PC-3 (cell line): ENCODE measurements around the gene TCAP. TPM values are rescaled to one million over a fixed set of nuclear protein-coding genes. Genes with fewer than 3 reads are reported as not detected.
A peak's percentile ranks its signal among the peaks of the same experiment; 100 is the strongest.

ENCODE experiments used
- ATAC-seq: fragments of 200-7000 bp; cut with Tn5 transposase; 2 replicates; pipeline ENCODE4 v1.9.1; 2020; ENCODE audit warnings: mild to moderate bottlenecking, moderate library complexity
- BruUV-seq: library from RNA; stranded (reverse); fragments of 400-500 nt; replicated peaks from 2 replicates; lab custom pipeline; 2021; lab: Mats Ljungman, UMichigan
- CTCF ChIA-PET: fragments of 300-600 bp; sonication (Branson Sonifier 250); formaldehyde crosslinking; loops from one replicate; lab custom pipeline; 2022; ENCODE audit warnings: antibody characterized with exemption; lab: Charles Lee
- POLR2A ChIA-PET: fragments of 300-600 bp; sonication (Branson Sonifier 250); formaldehyde crosslinking; loops from one replicate; lab custom pipeline; 2022; ENCODE audit warnings: antibody characterized with exemption; ENCODE audit not compliant: unreplicated experiment; lab: Charles Lee
- DNase-seq: peaks from one replicate; pipeline ENCODE4 v3.0.0-alpha.2; 2015
- H2AFZ ChIP-seq: fragments of 300-600 bp; sonication (generic); 2 replicates; pipeline ENCODE4 v1.6.0; 2016; ENCODE audit warnings: antibody characterized with exemption, low read length
- H3F3A ChIP-seq: fragments of 300-600 bp; sonication (generic); one replicate; pipeline ENCODE4 v1.6.0; 2017; ENCODE audit warnings: antibody characterized with exemption, low read length, control low read depth, mild to moderate bottlenecking; ENCODE audit not compliant: unreplicated experiment
- H3K27ac ChIP-seq: fragments of 300-600 bp; sonication (generic); 2 replicates; pipeline ENCODE4 v1.5.1; 2016; ENCODE audit warnings: mild to moderate bottlenecking, low read length
- H3K27me3 ChIP-seq: fragments of 300-600 bp; sonication (generic); 2 replicates; pipeline ENCODE4 v1.6.1; 2016; ENCODE audit warnings: low read length, mixed read lengths
- H3K36me3 ChIP-seq: fragments of 300-600 bp; sonication (generic); 2 replicates; pipeline ENCODE4 v1.6.1; 2016; ENCODE audit warnings: low read depth, mixed run types, low read length, mixed read lengths
- H3K4me1 ChIP-seq: fragments of 300-600 bp; sonication (generic); 2 replicates; pipeline ENCODE4 v1.5.1; 2016; ENCODE audit warnings: low read length; ENCODE audit not compliant: insufficient read depth
- H3K4me2 ChIP-seq: fragments of 300-600 bp; sonication (generic); 2 replicates; pipeline ENCODE4 v1.6.0; 2016; ENCODE audit warnings: low read length
- H3K4me3 ChIP-seq: fragments of 300-600 bp; sonication (generic); 2 replicates; pipeline ENCODE4 v1.5.1; 2016; ENCODE audit warnings: mild to moderate bottlenecking, low read length, mixed read lengths
- H3K79me2 ChIP-seq: fragments of 300-600 bp; sonication (generic); 2 replicates; pipeline ENCODE4 v1.6.1; 2017; ENCODE audit warnings: low read length, mixed read lengths
- H3K9ac ChIP-seq: fragments of 300-600 bp; sonication (generic); 2 replicates; pipeline ENCODE4 v1.6.0; 2016; ENCODE audit warnings: mild to moderate bottlenecking, low read length
- H3K9me2 ChIP-seq: fragments of 300-600 bp; sonication (generic); replicated peaks from 2 replicates; pipeline ENCODE4 v1.6.1; 2016; ENCODE audit warnings: mixed run types, low read length, mixed read lengths
- H3K9me3 ChIP-seq: fragments of 300-600 bp; sonication (generic); 2 replicates; pipeline ENCODE4 v1.6.1; 2016; ENCODE audit warnings: low read length, mixed read lengths
- H4K20me1 ChIP-seq: fragments of 300-600 bp; sonication (generic); 2 replicates; pipeline ENCODE4 v1.6.1; 2016; ENCODE audit warnings: low read length, mixed read lengths
- CTCF ChIP-seq: fragments of 300-600 bp; sonication (generic); conservative IDR thresholded peaks from 2 replicates; pipeline ENCODE4 v1.5.1; 2017; ENCODE audit warnings: antibody characterized with exemption, low read depth, mild to moderate bottlenecking, low read length
- EZH2 ChIP-seq: fragments of 300-600 bp; sonication (generic); IDR thresholded peaks from one replicate; pipeline ENCODE4 v1.6.1; 2017; ENCODE audit warnings: antibody characterized with exemption, mild to moderate bottlenecking, low read length; ENCODE audit not compliant: unreplicated experiment
- EZH2phosphoT487 ChIP-seq: fragments of 300-600 bp; sonication (generic); IDR thresholded peaks from 2 replicates; pipeline ENCODE4 v1.6.1; 2018; ENCODE audit warnings: mild to moderate bottlenecking, antibody characterized with exemption, low read length, borderline replicate concordance
- intact Hi-C: fragments of 100-400 bp; cut with micrococcal nuclease; formaldehyde crosslinking; loops from 2 replicates; pipeline ENCODE4 v1.9.0; 2023
- total RNA-seq: library from RNA; depleted of rRNA; stranded (reverse); fragments of >200 nt; gene quantifications from 2 replicates; pipeline ENCODE4 v1.2.3, GENCODE V29; 2014

TCAP gene
- total RNA-seq, 1 experiment from 2014 or later = 0.51 TPM

- Histone ChIP-seq H3K4me1 (peaks cover 26% of the 10 kb centered on the region), H3K9me3 (no peaks in the 10 kb centered on the region), H3K79me2 (peaks cover 43% of the 10 kb centered on the region), H3F3A (no peaks in the 10 kb centered on the region), H3K9me2 (no peaks in the 10 kb centered on the region), H3K36me3 (no peaks in the 10 kb centered on the region), H3K27me3 (no peaks in the 10 kb centered on the region), H3K4me2 (peak overlapping the region; percentile 96), H3K27ac (peak overlapping the region; percentile 64), H4K20me1 (no peaks in the 10 kb centered on the region), H2AFZ (peak overlapping the region; percentile 83), H3K9ac (peak overlapping the region; percentile 90), H3K4me3 (peak overlapping the region; percentile 94)
- TF ChIP-seq EZH2phosphoT487 (no peak), CTCF (no peak), EZH2 (no peak)
- ATAC-seq (no peak), DNase-seq (no peak)
- ChIA-PET CTCF (no interaction called here), POLR2A (interaction anchor here (0.7 kb wide), 1 partner anchor 186 kb away, joined by 3 read pairs; the partner anchor contains the start of gene MED1)
- intact Hi-C loops = no loop called here
- BruUV-seq = TSS peak; percentile 92
These were observed 28.6 kb upstream of the TCAP start for GRCh38 chr17:39636587-39636926.

GRCh38 chr17:39636927-39637736 lies 28.0 kb upstream of the TCAP start, which contains the start of gene STARD3:
Gene STARD3, plus strand, starts transcription at chr17:39637144. Its CDS starts 16,388 bp downstream, at chr17:39653532.
- Histone ChIP-seq H3K4me2 (peak within 1 kb of the TSS; percentile 96), H3K4me1 (peaks cover 21% of the 10 kb centered on the region), H3K9me2 (no peaks in the 10 kb centered on the region), H3K27ac (peak within 1 kb of the TSS; percentile 64), H3K27me3 (no peaks in the 10 kb centered on the region), H2AFZ (peak within 1 kb of the TSS; percentile 83), H3K9ac (peak within 1 kb of the TSS; percentile 90), H3F3A (no peaks in the 10 kb centered on the region), H3K36me3 (no peaks in the 10 kb centered on the region), H3K4me3 (peak within 1 kb of the TSS; percentile 94), H3K9me3 (no peaks in the 10 kb centered on the region), H3K79me2 (peaks cover 49% of the 10 kb centered on the region), H4K20me1 (no peaks in the 10 kb centered on the region)
- intact Hi-C loops = no loop called here
- BruUV-seq = no TSS peak
- peak; percentile 91 for ATAC-seq
- POLR2A ChIA-PET = interaction anchor here (0.7 kb wide), 1 partner anchor 186 kb away, joined by 3 read pairs; the partner anchor contains the start of gene MED1
- no peak for TF ChIP-seq EZH2
- no peak for TF ChIP-seq EZH2phosphoT487
- TF ChIP-seq CTCF = no peak
- peak; percentile 73 for DNase-seq
- CTCF ChIA-PET = no interaction called here

- Histone ChIP-seq H3K27me3 (no peaks in the 10 kb centered on the region), H3K79me2 (peaks cover 60% of the 10 kb centered on the region), H2AFZ (no peak overlapping the region), H3K4me3 (peak overlapping the region; percentile 94), H3F3A (no peaks in the 10 kb centered on the region), H3K9me3 (no peaks in the 10 kb centered on the region), H3K27ac (no peak overlapping the region), H3K9me2 (no peaks in the 10 kb centered on the region), H4K20me1 (no peaks in the 10 kb centered on the region), H3K36me3 (no peaks in the 10 kb centered on the region), H3K9ac (peak overlapping the region; percentile 90; the same call in 1 of the 2 replicates), H3K4me2 (peak overlapping the region; percentile 96), H3K4me1 (peaks cover 19% of the 10 kb centered on the region)
- DNase-seq (no peak), ATAC-seq (no peak)
- ChIA-PET POLR2A (no interaction called here), CTCF (no interaction called here)
- TF ChIP-seq EZH2 = no peak
- no peak for TF ChIP-seq EZH2phosphoT487
- TF ChIP-seq CTCF = no peak
- intact Hi-C loops = no loop called here
- BruUV-seq = no TSS peak
These were observed 26.8 kb upstream of the TCAP start for GRCh38 chr17:39638317-39638716.
